ENCODE results near the gene MRPL36. TPM values are rescaled to one million over a fixed set of nuclear protein-coding genes. Genes with fewer than 3 reads are reported as not detected.
A peak's percentile ranks its signal among the peaks of the same experiment; 100 is the strongest.

Gene MRPL36
- total RNA-seq, 1 experiment from 2014 or later: 96.3 TPM

DNA sequence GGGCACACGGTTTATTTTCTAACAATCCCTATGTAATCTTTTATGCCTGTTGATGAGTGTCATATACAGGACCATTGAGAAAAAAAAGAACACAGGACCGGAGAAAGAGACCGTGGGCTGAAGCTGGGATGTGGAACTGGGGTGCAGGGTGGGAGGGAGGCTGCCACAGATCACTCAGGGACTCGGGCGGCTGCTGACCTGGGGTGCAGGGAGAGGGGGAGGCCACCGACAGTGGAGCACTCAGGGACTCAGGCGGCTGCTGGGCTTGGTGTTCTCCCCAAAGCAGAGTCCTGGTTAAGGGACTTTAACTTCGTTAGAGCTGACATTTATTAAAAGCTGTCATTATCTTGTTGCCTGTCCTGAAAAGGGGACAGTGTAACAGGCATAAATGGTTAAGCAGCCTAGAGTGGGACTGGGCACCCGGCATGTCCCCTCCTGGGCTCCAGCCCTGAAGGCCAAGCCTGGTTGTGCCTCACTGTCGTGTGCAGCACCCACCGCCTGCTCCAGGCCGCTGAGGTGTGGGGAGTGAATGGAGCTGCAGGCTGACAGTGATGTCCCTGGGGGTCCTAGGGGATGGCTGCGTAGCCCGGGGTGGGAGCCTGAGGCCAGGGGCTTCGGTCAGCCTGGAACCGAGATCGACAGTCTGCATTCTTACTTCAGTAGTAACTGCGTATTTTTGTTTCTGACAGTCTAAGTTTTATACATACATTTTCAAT is 15.6 kb upstream of the MRPL36 start:
- no peak overlapping the region for H3K27ac ChIP-seq
- no peaks in the 10 kb centered on the region for H3K4me1 ChIP-seq (replicated peaks)
- H3K36me3 ChIP-seq: peaks cover 90% of the 10 kb centered on the region
- DNase-seq (ENCODE audit: low read depth in 1 of 2, low spot score in 2 of 2): no peak
- no peaks in the 10 kb centered on the region for H3K27me3 ChIP-seq (replicated peaks)
- no peaks in the 10 kb centered on the region for H3K9me3 ChIP-seq (replicated peaks)
- no peak overlapping the region for H3K4me3 ChIP-seq

DNA sequence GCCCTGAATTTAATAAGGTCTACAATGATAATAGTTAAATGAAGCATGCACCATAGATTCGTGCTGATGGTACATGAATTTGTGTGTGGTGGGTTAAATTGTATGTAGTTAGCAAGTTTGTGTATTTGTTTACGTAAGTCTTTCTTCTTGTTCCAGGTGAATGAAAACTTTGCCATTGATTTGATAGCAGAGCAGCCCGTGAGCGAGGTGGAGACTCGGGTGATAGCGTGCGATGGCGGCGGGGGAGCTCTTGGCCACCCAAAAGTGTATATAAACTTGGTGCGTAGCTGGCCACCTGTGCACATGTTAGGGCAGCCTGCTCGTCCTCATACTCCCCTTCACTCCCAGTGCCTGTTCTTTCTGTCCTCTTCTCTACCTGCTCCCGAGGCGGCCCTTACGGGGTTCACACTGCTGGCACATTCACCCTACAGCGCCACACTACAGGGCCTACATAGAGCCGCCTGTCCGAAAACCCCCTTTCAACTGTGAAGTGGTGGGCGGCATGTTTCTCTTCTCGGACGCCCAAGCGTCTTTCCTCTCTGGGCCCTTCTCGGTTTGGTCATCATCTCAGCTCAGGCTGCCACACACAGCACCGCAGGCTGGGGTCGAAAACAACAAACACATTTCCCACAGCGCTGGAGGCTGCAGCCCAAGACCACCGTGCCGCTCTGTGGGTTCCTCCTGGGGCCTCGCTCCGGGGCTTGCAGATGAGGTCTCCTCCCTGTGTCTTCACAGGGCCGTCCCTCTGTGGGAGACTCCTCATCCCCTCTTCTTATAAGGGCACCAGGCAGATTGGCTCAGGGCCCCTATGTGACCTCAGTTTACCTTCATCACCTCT is 14.8 kb upstream of the MRPL36 start:
- no peaks in the 10 kb centered on the region for H3K4me1 ChIP-seq (replicated peaks)
- H3K36me3 ChIP-seq: peaks cover 93% of the 10 kb centered on the region
- H3K9me3 ChIP-seq (replicated peaks): no peaks in the 10 kb centered on the region
- no peak for DNase-seq (ENCODE audit: low read depth in 1 of 2, low spot score in 2 of 2)
- H3K4me3 ChIP-seq: no peak overlapping the region
- H3K27me3 ChIP-seq (replicated peaks): no peaks in the 10 kb centered on the region
- no peak overlapping the region for H3K27ac ChIP-seq

DNA sequence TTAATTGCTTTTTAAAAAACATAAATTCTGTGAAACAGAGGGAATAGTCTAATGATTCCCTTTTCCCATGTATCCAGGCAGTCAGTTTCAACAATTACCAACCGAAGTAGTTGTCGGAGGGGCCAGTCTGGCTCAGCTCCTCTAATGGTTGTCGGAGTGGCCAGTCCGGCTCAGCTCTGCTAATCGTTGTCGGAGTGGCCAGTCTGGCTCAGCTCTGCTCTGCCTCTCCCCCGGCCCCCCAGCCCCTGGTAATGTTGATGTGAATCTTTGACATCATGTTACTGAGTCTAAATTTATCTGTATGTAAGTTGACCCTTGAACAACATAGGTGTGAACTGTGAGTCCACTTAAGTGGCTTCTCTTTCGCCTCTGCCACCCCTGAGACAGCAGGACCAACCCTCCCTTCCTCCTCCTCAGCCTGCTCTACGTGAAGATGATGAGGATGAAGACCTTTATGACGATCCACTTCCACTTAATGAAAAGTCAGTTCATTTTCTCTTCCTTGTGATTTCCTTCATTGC is 11.0 kb upstream of the MRPL36 start:
- Histone ChIP-seq H3K4me1 (replicated peaks) (no peaks in the 10 kb centered on the region), H3K27me3 (replicated peaks) (no peaks in the 10 kb centered on the region), H3K4me3 (no peak overlapping the region), H3K9me3 (replicated peaks) (no peaks in the 10 kb centered on the region), H3K27ac (no peak overlapping the region), H3K36me3 (peaks cover 99% of the 10 kb centered on the region)
- no peak for DNase-seq (ENCODE audit: low read depth in 1 of 2, low spot score in 2 of 2)

DNA sequence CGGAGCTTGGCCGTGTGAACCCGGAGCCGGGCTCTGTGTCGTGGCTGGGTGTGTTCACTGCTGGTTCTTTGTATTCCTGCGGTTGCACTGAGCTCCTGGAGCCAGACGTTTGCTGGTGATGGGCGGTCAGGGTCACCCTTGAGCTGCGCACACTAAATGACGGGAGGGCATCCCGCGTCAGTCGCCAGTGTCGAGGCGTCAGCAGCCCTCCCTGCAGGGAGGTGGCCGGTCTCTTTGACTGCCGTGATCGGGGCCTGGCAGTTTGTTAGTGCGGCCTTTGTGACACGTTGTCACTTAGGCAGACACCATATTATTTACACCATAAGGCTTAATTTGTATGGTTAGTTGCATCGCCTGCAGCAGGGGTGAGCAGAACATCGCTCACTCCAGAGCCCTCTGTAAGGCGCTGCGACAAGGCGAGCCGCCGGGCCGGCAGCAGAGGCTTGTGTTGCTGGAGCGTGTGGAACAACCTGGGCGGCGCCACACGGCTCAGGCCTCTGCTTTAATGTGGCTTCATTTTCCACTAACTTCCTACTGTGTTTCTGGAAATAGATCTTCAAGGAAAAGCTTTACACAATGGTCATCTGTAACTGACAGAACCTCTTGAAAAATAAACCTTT is 9.9 kb upstream of the MRPL36 start:
- no peaks in the 10 kb centered on the region for H3K27me3 ChIP-seq (replicated peaks)
- no peaks in the 10 kb centered on the region for H3K4me1 ChIP-seq (replicated peaks)
- H3K4me3 ChIP-seq: no peak overlapping the region
- H3K27ac ChIP-seq: no peak overlapping the region
- no peaks in the 10 kb centered on the region for H3K9me3 ChIP-seq (replicated peaks)
- no peak for DNase-seq (ENCODE audit: low read depth in 1 of 2, low spot score in 2 of 2)
- peaks cover 99% of the 10 kb centered on the region for H3K36me3 ChIP-seq

DNA sequence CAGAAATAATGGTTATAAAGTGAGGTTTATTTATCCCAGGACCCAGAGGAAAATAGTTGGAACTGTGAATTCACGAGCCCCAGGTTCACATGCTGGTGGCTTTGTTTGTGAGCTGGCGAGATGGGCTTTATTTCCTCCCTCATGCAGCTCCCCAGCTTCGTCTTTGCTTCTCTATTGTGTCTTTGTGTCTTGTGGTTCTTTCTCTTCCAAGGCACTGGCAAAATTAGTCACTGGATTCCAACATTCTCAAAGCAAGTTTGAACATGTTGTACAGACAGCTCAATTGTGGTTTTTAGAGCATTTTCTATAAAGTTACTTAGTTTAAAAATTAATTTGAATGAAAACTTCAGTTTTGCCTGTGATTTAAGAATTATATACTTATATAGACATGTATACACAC is 8.8 kb upstream of the MRPL36 start:
- DNase-seq (ENCODE audit: low read depth in 1 of 2, low spot score in 2 of 2): no peak
- Histone ChIP-seq H3K4me3 (no peak overlapping the region), H3K9me3 (replicated peaks) (no peaks in the 10 kb centered on the region), H3K36me3 (peaks cover 99% of the 10 kb centered on the region), H3K27ac (no peak overlapping the region; the same call in 1 of the 2 replicates), H3K4me1 (replicated peaks) (no peaks in the 10 kb centered on the region), H3K27me3 (replicated peaks) (no peaks in the 10 kb centered on the region)

DNA sequence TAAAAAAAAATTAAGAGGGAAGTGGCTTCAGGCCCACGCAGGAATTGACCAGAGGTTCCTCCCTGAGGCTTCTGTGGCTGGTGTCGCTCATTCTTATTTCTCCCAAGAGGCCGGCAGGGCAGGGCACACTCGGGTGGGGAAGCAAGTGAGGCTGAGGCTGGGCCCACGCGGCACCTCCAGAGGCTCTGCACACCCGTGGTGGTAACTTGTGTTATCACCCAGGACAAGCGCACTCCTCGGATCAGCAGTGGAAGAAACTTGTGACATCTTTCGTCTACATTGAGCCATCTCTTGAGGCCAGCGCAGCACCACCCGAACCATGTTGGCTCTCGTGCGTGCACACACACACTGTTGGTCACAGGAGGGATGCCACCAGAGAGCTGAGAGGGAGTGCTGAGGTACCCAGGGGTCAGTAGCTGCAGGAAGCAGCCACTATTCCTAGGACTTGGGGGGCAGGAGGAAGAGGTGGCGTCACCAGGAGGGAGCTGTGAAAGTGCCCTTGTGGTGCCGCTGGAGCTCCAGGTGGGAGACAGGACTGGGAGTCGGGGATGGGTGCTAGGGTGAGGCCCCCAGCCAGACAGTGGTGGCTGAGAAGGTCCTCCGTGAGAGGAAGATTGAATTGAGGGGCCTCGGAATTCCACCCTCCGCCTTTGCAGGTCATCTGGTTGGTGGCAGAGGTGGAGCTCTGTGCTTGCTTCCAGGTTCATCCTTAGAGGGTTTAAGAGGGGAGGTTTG is 8.0 kb upstream of the MRPL36 start:
- H3K27ac ChIP-seq: no peak overlapping the region
- H3K4me1 ChIP-seq (replicated peaks): no peaks in the 10 kb centered on the region
- no peaks in the 10 kb centered on the region for H3K9me3 ChIP-seq (replicated peaks)
- no peaks in the 10 kb centered on the region for H3K27me3 ChIP-seq (replicated peaks)
- no peak overlapping the region for H3K4me3 ChIP-seq
- no peak for DNase-seq (ENCODE audit: low read depth in 1 of 2, low spot score in 2 of 2)
- H3K36me3 ChIP-seq: peaks cover 99% of the 10 kb centered on the region

DNA sequence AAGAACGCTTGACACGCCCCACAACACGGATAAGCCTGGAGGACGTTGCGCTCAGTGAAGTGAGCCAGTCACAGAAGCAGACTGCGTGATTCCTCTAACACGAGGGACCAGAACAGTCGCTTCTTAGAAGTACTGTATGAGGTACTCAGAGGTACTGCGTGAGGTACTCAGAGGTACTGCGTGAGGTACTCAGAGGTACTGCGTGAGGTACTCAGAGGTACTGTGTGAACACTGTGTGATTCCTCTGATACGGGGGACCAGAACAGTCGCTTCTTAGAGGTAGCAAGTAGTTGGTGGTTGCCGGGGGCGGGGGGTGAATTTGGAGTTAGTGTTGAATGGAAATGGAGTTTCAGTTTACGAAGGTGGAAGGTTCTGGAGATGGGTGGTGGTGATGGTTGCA is 7.3 kb upstream of the MRPL36 start:
- Histone ChIP-seq H3K27ac (no peak overlapping the region), H3K9me3 (replicated peaks) (no peaks in the 10 kb centered on the region), H3K36me3 (peaks cover 96% of the 10 kb centered on the region), H3K4me3 (no peak overlapping the region), H3K4me1 (replicated peaks) (peaks cover 2% of the 10 kb centered on the region; the same call in 1 of the 2 replicates), H3K27me3 (replicated peaks) (no peaks in the 10 kb centered on the region)
- no peak for DNase-seq (ENCODE audit: low read depth in 1 of 2, low spot score in 2 of 2)

DNA sequence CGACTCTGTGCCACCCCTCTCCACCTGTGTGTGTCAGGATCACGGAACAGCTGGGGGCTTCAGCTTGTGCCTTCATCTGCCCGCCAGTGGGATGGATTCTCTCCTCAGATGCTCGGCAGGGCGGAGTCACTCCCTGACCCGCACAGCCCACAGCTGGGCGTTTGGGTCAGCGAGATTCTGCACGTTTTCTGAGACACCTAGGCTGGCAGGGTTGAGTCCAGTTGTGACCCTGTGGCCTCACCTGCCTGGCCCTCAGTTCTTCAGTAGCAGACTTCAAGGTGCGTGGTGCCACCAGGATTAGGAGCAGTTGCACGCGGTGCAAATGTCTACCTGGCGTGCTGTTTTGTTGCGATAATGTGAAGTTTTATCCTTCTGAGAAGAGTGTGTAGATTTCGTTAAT is 6.6 kb upstream of the MRPL36 start:
- no peak overlapping the region for H3K27ac ChIP-seq
- H3K4me1 ChIP-seq (replicated peaks): peaks cover 3% of the 10 kb centered on the region; the same call in 1 of the 2 replicates
- no peaks in the 10 kb centered on the region for H3K9me3 ChIP-seq (replicated peaks)
- H3K4me3 ChIP-seq: no peak overlapping the region
- no peak for DNase-seq (ENCODE audit: low read depth in 1 of 2, low spot score in 2 of 2)
- no peaks in the 10 kb centered on the region for H3K27me3 ChIP-seq (replicated peaks)
- H3K36me3 ChIP-seq: peaks cover 92% of the 10 kb centered on the region

DNA sequence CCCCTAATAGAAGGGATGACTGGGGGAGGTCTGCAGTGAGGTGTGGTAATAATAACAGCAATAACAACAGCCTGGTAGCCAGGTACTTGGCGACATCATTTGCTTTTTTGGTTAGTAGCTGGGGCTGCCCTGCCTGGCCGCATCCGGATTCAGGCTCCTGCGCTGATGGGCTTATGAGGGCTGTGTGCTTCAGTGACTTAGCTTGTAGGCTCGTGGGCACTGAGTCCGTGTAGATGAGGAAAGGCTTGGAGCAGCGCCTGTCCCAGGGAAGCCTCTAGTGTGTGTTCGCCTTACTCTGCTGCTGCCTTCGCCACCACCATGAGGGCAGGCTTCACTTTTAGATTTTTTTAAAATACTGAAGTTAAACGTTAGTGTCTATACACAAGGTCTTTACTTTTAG is 6.1 kb upstream of the MRPL36 start:
- peaks cover 5% of the 10 kb centered on the region for H3K4me1 ChIP-seq (replicated peaks)
- H3K27ac ChIP-seq: no peak overlapping the region
- H3K4me3 ChIP-seq: no peak overlapping the region
- no peak for DNase-seq (ENCODE audit: low read depth in 1 of 2, low spot score in 2 of 2)
- no peaks in the 10 kb centered on the region for H3K27me3 ChIP-seq (replicated peaks)
- no peaks in the 10 kb centered on the region for H3K9me3 ChIP-seq (replicated peaks)
- H3K36me3 ChIP-seq: peaks cover 87% of the 10 kb centered on the region

DNA sequence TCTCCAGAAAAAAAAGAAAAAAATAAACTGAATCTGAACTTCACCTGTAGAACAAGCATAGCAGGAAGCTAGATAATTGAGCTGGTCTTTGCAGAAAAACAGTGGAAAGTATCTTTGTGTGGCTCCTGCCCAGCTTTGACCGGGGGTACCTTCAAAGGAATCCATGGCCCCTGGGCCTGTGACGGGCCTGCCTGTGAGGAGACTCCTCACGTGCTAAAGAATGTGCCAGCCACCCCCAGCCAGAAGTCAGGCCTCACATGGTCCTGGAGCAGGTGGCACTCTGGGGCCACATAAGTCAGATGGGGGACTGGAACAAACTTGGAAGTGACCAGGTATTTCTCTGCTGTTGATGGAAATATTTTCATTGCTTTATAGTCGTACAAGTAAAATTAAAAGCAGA is 5.7 kb upstream of the MRPL36 start:
- peaks cover 9% of the 10 kb centered on the region for H3K4me1 ChIP-seq (replicated peaks)
- H3K27ac ChIP-seq: no peak overlapping the region
- H3K9me3 ChIP-seq (replicated peaks): 0 out of 2 replicates have a peak, but pooled peaks cover under 1% of the 10 kb centered on the region
- peaks cover 83% of the 10 kb centered on the region for H3K36me3 ChIP-seq
- no peak for DNase-seq (ENCODE audit: low read depth in 1 of 2, low spot score in 2 of 2)
- H3K4me3 ChIP-seq: no peak overlapping the region
- no peaks in the 10 kb centered on the region for H3K27me3 ChIP-seq (replicated peaks)

DNA sequence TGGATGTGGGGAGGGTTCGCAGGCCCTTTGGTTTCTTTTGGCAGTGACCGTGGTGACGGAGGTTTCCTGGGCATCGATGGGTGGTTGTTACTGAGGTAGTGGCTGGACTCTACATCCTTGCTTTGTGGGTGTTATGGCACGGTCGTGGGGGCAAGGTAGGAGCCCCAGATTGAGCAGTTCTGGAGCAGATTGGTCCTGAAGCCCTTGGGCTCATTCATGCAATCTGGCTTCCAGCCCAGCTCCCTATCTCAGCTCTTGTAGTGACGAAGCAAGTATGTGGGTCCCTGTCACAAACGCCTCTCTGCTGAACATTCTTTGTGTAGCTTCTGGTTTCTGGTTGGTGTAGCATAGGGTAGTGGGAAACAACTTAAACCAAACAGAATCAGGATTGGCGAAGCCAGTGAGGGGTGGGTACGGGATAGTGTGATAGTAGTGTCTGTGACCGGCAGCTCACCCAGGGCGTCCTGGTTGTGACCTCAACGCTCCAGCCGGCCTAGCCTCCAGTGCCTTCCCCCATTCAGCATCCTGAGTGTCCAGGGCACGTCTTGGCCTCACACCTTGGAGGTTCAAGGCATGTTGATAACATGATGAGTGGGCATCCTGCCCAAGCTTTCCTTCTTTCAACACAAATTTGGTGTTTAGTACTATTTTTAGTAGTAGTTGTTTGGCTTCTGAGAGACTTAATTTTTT is 4.5 kb upstream of the MRPL36 start:
- no peak for DNase-seq (ENCODE audit: low read depth in 1 of 2, low spot score in 2 of 2)
- no peak overlapping the region for H3K27ac ChIP-seq
- H3K9me3 ChIP-seq (replicated peaks): peaks cover 5% of the 10 kb centered on the region; the same call in 1 of the 2 replicates
- no peak overlapping the region for H3K4me3 ChIP-seq
- no peaks in the 10 kb centered on the region for H3K27me3 ChIP-seq (replicated peaks)
- peaks cover 14% of the 10 kb centered on the region for H3K4me1 ChIP-seq (replicated peaks)
- peaks cover 79% of the 10 kb centered on the region for H3K36me3 ChIP-seq

DNA sequence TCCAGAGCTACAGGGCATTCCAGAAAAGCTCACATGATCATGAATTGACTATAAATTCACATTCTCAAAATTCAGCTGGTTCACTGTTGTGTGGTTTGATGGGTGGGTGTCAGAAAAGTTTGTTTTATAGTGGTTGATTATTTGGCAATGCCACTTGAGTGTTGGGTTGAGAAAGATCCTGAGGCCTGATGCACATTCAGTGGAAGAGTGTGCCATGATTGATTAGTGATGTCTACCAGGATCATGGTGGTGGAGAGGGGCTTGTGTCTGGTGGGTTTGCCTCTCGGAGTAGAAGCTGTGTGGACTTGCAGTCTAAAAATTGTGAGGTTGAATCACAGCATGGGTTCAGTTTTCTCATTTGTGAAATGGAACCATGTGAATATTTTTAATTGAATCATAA is 3.6 kb upstream of the MRPL36 start:
- Histone ChIP-seq H3K27me3 (replicated peaks) (no peaks in the 10 kb centered on the region), H3K9me3 (replicated peaks) (peaks cover 5% of the 10 kb centered on the region; the same call in 1 of the 2 replicates), H3K4me1 (replicated peaks) (peaks cover 20% of the 10 kb centered on the region), H3K36me3 (peaks cover 79% of the 10 kb centered on the region), H3K27ac (no peak overlapping the region), H3K4me3 (no peak overlapping the region)
- DNase-seq (ENCODE audit: low read depth in 1 of 2, low spot score in 2 of 2): no peak

DNA sequence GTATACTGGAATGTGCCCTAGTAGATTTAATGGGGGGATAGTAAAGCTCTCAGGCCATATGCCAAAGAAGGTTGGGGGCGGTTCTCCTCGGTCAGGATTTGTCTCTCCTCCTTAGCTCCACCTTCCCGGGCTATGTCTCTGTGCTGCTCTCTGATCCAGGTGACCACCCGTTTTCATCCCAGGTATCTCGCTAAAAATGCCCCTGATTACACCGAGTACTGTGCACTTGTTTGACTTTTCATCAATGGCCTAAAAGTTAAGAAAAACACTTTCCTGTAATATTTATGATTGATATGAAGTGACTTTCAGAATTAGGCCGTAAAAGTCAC is 2.3 kb upstream of the MRPL36 start:
- peaks cover 20% of the 10 kb centered on the region for H3K4me1 ChIP-seq (replicated peaks)
- no peak for DNase-seq (ENCODE audit: low read depth in 1 of 2, low spot score in 2 of 2)

More for the DNA sequence above, 2.3 kb upstream of the MRPL36 start:
- Histone ChIP-seq H3K27me3 (replicated peaks) (no peaks in the 10 kb centered on the region), H3K9me3 (replicated peaks) (peaks cover 5% of the 10 kb centered on the region; the same call in 1 of the 2 replicates), H3K27ac (peak overlapping the region; percentile 49; the same call in 1 of the 2 replicates), H3K4me3 (peak overlapping the region; percentile 92), H3K36me3 (peaks cover 79% of the 10 kb centered on the region)

Measured in SJSA1 (cell line).